ENCODE data around the gene TRIM27.
"Not testable (repeated sequence)": the region's sequence is repeated elsewhere in the genome, so short reads cannot be mapped to it uniquely, and the experiment has no call there.

TRIM27 gene

DNA sequence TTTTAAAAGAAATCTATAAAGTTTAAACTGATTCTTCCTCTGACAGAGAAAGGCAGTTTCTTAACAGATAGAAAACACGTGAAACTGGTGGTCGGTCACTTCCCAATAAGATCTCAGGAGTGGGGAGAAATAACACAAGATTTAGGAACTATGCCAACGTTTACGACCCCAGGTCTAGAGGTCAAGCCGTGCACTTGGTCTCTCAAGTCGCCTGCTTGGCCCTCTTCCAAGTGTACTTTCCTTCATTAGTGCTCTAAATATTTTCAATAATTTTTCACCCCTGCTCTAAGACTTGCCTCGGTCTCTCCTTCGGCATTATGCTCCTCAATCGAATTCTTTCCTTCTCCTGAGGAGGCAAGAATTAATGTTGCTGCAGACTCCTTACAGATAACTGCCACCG lies 61.7 kb downstream of the TRIM27 start:
- DNase-seq, result no peak

DNA sequence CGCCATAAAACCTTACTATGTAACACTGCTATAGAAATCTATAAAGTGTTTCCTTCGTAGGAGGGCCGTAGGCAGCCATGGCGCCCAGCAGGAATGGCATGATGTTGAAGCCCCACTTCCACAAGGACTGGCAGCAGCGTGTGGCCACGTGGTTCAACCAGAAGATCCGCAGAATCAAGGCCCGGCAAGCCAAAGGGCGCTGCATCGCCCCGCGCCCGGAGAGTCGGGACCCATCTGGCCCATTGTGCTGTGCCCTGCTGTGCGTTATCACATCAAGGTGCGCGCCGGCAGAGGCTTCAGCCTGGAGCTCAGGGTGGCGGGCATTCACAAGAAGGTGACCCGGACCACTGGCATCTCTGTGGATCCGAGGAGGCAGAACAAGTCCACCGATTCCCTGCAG lies 62.4 kb downstream of the TRIM27 start:
- no peak for DNase-seq

DNA sequence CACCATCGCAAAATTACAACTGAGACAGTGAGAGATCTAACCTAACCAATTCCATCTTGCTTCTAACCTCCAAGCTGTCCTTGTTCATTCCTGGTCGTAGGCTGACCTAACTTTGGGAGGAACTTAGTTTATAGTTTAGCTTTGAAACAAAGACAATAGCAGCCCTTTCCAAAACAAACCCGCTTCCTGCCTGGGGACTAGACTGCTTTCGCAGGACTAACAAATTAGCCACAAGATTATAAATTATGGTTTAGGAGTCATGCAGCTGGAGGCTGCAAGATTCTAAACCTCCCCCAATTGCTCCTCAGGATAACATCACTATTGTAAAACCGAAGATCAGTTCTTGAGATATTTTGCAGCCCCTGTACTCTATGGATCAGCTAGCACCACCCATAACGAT lies 63.2 kb downstream of the TRIM27 start:
- no peak for DNase-seq

DNA sequence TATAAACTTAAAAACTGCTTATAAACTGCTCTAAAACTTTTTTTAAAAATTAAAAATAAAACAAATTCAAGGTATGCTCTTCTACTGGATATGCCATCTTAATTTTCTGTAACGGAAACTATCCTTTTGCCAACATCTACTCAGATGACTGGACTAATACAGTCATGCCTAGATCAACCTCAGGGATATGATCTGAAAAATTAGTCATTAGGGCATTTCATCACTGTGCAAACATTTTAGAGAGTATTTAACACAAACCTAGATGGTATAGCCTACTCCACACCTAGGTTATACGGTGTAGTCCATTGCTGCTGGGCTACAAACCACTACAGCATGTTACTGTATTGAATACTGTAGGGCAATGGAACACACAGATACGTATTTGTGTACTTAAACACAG lies 64.8 kb downstream of the TRIM27 start:
- DNase-seq, result no peak

DNA sequence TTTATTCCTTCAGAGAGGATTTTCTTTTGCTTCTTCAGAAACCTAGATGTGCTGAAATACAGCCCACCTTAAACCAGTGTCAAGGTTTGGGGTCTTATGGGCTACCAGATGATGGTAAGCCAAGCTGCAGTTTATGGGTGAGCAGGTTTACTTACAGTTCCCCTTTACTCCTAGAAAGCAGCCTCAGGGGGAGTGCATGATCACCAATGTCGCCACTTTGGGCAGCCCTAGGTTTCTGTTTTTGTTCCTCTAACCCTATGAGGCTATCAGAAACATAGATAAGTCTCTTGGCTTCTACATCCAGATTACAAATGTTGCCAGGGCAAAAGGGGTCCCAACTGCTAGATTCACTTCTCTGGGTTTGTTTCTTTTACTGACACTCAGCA lies 67.2 kb downstream of the TRIM27 start:
- no peak for DNase-seq

DNA sequence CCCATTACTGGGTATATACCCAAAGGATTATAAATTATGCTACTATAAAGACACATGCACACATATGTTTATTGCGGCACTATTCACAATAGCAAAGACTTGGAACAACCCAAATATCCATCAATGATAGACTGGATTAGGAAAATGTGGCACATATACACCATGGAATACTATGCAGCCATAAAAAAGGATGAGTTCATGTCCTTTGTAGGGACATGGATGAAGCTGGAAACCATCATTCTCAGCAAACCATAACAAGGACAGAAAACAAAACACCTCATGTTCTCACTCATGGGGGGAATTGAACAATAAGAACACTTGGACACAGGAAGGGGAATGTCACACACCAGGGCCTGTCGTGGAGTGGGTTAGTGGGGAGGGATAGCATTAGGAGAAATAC lies 69.4 kb downstream of the TRIM27 start:
- not testable (repeated sequence) for DNase-seq
